Hypothalamus (tissue), 51 donors: ENCODE data around the gene CDK11B.
A peak's percentile ranks its signal among the peaks of the same experiment; 100 is the strongest.
"Not testable (repeated sequence)": the region's sequence is repeated elsewhere in the genome, so short reads cannot be mapped to it uniquely, and the experiment has no call there.

Source experiments
- DNase-seq, 51 donors: peaks; one replicate each; lab custom pipeline; 2025; lab: John Stamatoyannopoulos, UW

CDK11B gene

DNA sequence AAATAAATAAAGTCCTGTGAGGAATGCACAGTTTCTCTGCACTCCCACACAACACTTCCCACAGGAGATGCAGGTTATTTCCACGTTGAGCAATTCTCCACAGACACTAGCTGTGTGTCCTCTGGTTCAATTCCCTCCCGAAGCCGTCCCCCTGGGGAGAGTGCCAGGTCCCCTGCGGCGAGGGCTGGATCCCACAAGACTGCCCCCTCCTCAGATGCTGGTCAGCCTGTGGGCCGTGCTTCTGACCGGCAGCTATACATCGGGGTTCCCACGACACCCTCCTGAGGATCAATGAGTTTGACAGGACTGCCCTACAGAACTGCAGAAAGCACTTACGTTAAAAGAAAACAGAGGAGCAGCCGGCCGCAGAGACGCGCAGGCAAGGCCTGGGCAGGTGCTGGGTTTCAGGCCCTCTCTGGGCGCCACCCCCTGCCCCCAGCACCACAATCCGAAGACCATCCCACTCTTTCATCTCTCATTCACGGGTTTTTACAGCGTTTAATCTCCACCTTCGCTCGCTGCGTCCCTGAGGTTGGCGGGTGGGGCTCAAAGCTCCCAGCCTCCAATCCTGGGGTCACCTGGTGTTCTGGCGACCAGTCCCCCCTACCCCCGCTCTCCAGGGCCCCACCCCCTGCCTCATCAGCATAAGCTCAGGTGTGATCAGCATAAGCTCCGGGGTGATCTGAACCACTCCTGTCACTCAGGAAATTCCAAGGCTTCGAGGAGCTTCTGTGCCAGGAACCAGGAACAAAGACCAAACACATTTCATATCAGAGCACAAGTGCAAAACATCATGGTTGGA lies 24.5 kb upstream of the CDK11B start:
- no peak for DNase-seq

DNA sequence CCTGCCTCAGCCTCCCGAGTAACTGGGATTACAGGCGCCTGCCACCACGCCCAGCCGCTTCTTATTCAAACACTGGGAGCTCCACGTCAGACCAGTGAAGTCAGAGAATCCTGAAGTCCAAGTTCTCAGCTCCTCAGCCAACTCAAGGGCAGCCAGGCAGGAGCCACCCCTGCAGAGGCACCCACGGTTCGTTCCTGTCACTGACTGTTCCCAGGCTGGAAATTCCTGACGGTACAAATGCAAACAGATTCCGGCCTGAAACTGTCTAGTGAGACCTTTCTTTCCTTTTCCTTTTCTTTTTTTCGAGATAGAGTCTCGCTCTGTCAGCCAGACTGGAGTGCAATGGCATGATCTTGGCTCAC lies 22.1 kb upstream of the CDK11B start:
- no peak for DNase-seq

DNA sequence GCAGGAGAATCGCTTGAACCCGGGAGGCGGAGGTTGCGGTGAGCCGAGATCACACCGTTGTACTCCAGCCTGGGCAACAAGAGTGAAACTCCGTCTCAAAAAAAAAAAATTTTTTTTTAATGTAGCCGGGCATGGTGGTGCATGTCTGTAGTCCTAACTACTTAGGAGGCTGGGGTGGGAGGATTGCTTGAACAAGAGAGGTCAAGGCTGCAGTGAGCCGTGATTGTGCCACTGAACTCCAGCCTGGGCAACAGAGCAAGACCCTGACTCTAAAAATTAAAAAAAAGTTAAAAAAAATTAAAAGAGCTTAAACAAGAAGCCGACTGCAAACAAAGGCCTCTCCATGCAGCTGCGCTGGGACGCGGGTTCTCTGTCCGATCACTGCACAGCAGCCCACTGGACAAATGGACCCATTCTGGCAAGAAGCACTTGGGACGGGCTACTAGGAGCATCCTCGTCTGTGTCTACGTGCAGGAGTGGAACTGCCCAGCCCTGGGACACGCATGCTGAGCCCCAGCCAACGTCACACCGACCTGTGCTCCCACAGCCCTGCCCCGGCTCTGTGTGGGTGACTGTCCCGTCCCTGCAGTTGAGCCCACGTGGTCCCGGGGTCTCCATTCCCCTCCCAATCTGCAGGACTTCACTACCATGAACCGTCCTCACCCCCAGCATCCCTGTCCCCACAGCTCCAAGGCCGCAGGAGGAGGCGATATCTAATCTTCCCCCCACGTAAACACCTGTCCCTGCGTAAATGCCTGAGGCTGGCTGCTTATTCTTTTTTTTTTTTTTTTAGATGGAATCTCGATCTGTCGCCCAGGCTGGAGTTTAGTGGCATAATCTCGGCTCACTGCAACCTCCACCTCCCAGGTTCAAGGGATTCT lies 21.5 kb upstream of the CDK11B start:
- no peak for DNase-seq

DNA sequence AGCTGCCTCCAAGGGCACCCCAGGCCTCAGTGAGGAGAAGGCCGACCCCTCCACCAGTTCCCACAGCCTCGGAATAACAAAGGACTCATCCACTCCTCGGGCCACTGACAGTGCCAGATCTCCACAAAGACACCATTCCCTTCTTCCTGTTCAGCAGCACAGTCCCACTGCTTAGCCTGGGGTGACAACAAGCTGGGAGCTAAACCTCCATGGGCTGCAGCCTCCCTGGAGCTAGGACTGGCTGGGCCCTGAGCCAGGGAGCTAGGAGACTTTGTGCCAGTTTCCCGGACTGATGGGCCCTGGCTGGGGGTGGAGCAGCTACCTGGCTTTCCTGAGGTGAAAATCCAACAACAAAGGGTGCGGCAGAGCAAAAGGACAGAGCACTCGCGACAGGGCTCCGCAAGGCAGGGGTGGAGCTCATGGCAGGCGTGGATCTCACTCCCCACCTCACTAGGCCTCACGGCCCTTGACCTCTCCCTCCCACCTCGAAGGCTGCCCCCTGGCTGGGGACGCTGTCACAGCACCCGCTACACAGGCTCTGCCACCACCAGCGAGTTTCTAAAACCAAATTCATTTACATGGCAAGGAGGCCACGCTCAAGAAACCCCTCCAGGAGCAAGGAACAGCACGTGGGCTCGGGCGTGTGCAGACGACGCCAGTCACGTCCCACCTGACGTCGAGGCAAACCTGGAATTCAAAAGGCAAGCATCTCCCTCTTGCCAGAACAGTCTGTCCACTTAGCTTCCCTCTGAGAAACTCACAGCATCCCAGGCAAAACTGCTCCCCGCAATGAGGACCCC lies 20.0 kb upstream of the CDK11B start:
- peak in 4 of 51 donors; percentile 5 to 17 (median 6) for DNase-seq

DNA sequence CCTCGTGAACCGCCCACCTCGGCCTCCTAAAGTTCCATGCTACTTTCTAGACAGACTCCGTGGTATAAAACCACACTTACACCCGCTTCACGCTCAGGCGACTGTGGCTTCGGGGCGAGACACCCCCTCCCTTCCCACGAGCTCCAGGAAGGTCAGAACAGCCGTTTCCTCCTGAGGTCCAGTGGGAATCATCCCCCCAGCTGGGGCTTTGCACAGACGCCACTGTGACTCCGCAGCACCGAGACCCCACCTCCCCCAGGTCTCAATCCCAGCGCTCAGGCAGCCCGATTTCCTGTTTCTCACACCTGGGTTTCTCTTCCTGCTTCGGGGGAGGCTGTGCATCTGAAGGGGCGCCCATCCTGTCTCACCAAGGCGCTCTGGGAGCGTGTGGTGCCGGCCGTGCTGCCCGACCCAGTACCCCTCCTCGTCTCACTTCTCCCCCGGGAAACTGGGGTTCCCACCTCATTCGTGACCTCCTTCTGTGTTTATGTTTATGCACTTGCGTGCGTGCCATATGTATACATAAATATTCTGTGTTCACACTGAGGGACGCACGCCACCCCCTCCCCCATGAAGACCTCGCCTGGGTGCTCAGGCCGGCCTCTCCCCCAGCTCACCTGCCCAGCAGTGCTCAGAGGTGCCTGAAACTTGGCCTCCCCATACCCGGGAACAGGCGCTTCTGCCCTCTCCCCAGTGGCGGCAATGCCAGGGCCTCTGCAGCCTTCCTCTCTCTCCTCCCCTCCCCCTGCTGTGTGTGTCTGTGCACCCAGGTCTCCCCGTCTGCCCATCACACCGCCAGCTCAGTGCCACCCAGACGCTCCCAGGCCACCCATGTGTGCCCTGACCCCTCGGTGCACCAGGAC lies 19.1 kb upstream of the CDK11B start:
- no peak for DNase-seq

DNA sequence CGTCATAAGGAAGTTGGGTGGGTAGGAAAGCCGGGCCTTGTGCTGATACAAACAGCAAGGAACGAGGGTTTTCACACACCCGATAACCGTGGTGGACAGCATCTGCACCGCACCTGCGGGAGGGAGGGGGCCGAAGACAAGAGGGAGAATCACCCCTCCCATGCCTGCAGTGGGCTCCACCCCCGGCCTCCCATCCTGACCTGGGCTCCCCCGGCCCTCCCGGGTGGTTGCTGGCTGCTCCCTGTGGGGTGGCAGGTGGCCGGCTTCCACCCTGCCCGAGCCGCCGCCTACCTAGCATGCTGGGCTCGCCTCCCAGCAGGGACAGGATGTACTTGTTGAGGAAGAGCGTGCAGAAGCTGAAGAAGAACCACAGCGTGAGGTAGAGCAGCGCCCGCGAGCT lies 17.3 kb upstream of the CDK11B start:
- not testable (repeated sequence) for DNase-seq

DNA sequence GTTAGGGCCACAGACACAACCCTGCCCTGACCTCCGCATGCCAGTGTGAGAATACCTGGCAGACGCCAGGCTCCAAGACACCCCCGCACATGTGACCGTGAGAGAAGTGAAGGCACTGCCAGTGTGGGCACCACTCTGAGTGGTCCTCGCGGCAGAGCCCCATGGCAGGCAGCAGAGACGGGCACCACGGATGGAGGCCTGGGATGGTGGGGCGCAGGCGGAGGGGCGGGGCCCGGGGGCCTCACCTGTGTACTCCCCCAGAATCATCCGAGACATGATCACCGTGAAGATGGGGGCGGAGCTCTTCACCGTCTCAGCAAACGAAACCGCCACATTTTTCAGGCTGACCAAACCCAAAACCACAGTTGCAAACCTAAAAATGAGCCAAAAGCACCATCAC lies 16.4 kb upstream of the CDK11B start:
- not testable (repeated sequence) for DNase-seq

DNA sequence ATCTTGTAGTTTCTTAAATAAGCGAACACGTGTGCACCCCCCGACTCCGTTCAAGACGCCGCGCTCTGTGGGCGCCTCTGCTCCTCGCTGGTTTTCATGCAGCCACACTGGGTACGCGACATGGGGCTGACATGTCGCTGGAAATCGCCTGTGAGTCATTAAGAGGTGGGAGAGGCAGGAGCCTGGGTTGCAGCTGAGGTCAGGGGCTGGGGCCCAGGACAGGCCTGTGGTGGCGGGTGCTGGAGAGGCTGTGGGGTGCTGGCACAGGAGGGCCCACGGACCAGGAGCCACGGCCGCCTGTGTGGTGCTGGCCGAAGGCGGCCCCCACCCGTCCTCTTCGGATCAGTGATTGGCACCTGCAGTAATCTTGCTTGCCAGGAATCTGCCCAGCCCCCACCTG lies 16.0 kb upstream of the CDK11B start:
- DNase-seq = not testable (repeated sequence)

DNA sequence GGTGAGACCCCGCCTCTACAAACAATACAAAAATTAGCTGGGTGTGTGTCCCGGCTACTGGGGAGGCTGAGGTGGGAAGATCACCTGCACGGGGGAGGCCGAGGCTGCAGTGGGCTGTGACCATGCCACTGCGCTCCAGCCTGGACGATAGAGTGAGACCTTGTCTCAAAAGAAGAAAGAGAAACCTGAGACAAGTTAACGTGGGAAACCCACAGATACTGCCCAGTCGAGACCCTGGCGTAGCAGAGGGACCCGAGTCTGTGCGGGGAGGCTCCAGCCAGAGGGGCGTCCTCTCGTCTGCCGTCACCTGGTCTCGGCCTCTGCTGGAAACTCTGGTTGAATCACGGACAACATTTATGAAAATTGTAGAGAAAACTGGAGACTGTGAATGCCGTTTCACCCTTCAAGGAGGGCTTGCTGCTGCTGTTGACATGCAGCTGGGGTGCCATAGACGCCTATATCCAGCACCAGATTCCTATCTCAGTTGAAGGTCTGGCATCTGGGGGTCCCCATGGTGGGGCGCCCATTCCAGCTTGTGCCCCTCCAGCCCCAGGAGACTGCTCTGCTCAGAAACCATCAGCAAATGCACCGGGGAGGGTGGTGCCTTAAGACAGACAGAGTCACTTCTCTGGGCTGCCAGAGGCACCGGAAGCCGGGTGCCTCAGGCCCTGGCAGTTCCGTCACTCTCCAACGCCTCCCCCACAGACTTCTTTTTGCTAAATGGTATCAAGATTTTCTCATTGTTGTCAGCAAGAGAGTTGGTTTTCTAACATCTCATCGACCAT lies 13.6 kb upstream of the CDK11B start:
- DNase-seq = no peak

DNA sequence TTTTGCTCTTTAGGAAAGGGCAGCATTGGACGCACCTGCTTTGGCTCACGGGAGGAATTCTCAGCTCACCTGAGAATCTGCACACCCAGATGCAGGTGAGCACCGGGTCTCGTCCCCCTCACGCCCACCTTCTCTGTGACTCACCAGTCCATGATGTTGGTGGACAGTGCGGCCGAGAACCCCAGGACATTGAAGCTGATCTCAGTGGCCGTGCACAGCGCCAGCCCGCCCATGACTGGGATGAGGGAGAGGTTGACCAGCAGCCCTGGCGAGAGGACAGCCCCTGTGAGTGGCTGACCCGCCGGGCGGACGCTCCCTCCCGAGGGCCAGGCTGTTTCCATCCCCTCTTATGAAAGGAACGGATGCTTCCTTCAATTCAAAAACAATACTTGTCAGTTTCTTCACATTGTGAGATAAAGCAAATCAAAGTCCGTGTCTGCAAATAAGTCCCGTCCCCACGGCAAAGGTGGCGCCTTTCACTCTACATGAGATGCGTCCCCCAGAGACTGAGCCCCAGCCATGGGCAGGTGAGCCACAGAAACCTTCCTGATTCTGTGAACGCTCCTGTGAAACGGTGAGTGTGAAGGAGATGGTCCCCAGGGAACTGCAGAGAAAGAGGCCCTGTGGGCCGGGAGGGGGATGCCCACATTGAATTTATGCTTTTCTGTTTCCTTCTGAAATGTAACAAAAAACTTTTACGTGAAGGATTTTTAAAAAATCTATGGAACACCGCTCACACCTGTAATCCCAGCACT lies 12.7 kb upstream of the CDK11B start:
- no peak for DNase-seq

DNA sequence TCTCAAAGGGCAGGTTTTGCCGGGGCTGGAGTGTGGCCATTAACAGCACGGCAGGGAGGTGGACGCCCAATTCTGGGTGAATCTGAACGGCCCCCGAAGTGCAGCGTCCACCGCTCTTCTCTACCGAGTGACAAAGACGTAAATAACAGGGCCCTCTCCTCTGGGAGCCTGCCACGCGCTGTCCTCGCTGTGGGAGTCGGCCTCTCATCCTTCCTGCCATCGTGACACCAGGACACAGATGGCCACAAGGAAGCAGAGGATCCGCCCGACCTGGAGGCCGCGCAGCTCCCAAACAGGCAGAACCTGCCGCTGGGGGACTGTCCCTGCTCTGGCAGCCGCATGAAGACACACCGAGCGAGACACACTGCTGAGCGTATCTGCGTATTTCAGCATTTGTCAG lies 12.1 kb upstream of the CDK11B start:
- no peak for DNase-seq

DNA sequence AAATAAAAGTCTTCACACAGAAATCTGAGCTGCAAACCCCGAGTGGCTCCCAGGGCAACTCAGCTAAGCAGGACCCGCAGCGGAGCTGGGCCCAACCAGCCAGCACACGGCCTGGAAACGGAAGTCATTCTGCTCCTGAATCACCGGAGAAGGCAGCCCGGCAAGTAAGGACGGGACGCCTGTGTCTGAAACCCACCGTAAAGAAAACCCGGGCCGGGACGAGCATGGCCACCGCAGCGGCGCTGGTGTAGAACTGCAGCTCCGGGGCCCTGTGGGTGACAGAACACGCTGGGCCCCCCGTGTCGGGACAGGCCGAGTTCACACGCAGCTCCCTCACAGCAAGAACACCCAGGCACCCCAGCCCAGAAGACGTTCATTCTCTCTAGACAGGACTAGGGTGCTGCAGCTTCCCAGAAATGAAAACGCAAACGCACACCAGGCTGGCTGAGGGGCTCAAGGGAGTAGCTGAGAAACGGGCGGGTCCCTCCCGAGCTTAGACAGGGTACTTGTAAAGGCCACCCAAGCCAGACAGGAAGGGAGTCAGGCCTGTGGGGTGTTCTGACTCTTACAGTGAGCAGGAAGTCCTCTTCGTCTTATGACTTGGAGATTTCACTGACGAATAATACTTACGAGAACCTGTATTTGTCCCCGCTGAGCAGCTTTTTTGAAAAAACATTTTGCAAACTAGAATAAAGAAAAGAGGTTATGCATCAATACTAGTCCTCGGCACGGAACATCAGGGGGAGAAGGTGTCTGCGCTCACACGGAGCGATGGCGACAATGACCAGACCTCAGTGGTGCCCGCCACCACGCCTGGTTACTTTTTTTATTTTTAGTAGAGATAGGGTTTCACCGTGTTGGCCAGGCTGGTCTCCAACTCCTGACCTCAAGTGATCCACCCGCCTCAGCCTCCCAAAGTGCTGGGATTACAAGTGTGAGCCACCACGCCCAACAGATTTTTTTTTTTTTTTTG lies 10.9 kb upstream of the CDK11B start:
- no peak for DNase-seq

DNA sequence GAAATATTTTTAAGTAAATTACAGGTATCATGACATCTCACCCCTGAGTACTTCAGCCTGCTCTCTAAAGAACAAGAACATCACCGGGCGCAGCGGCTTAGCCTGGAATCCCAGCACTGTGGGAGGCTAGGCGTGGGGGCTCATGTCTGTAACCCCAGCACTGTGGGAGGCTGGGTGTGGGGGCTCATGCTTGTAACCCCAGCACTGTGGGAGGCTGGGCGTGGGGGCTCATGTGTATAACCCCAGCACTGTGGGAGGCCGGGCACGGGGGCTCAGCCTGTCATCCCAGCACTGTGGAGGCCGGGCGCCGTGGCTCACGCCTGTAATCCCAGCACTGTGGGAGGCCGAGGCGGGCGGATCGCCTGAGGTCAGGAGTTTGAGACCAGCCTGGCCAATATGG lies 7.7 kb upstream of the CDK11B start:
- DNase-seq = no peak

DNA sequence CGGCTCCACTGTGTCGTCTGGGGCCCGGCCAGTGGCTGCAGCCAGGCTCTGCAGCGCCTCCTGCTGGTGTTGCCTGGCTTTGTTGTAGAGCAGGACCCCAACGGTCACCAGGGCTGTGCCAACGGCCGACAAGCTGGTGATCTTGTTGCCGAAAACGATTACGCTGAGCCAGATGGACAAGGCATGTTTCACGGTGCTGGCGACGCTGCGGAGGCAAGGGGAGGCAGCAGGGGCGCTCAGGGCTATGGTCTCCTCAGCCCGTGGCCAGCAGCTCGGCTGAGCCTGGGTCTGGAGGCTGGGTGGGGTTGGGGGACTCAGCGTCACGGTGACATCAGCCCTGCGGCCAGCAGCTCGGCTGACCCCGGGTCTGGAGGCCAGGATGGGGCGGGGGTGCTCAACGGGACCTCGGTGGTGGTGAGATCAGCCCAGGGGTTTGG lies 7.0 kb upstream of the CDK11B start:
- DNase-seq = no peak

DNA sequence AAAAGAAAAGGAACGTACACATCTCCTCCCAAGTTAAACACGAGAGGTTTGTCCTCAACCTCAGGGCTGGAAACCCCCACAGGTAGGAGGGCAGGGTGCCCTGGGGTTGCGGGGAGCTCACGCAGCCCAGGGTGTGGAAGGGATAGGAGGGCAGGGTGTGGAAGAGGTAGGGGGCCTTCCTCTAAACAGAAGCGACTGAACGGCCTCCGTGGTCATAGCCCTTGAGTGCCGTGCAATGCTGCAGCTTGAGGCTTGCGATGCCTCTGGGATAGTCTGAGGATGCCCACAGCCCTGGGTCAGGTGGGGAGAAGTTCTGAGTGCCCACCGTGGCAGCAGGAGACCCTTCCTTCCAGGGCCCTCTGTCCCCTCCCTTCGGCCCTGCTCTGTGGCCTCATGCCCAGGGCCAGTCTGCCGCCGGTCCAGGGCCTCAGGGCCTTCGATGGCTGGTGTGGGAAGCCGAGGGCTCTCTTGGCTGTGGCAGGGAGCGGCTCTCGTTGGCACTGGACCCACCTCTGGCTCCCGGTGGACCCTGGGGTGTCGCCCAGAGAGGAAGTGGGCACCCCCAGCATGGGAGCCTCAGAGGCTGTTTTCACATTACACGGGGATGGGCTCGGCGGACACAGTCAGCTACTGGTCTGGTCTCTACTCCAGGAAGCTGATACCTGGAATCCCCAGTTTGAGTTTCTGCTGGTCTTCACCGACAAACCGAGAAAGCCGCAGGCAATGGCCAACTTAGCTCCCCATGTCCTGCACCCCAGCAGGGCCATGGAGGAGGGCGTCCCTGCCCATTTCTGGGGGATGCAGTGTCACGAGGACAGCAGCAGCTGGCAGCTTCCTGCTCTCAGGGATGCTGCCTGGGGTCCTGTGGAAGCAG lies 6.4 kb upstream of the CDK11B start:
- no peak for DNase-seq

DNA sequence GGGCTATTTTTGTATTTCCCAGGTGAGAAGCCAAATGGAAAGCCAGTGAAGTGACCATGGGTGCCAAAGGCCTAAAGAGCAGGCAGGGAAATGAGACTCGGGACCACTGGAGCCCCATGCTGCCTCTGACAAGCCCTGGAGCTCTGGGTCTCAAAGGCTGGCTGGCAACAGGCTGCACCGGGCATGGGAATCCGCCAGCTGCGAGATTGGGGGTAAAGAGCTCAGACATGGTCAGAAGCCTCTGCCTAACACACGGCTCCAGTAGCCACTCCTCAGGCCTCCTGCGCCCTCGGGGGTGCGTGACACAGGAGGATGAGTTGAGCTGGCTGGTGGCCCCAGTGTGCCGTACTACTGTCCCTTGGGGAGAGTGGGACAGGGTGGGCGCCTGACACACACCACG lies 5.5 kb upstream of the CDK11B start:
- not testable (repeated sequence) for DNase-seq
